Stimulated activated CD8-positive, alpha-beta memory T cell treated with anti-CD3 and anti-CD28 coated beads, Interleukin-15, amount 100 ng/mL, for 24 hours (primary cell): ENCODE data around the gene KIF21A.

Source experiments
- DNase-seq: peaks from one replicate; pipeline ENCODE4 v3.0.0-alpha.2; 2020; ENCODE audit warnings: low read depth

Gene KIF21A

GRCh38 chr12:39431002-39431796, 11.7 kb downstream of the KIF21A start:
- DNase-seq, result no peak

GRCh38 chr12:39429809-39430208, 13.1 kb downstream of the KIF21A start:
- DNase-seq, result no peak

GRCh38 chr12:39427360-39427808, 15.5 kb downstream of the KIF21A start:
- DNase-seq, result no peak

- DNase-seq, result no peak
Measured at GRCh38 chr12:39426636-39427240, 16.2 kb downstream of the KIF21A start.

GRCh38 chr12:39420043-39420442, 22.9 kb downstream of the KIF21A start:
- DNase-seq, result no peak

GRCh38 chr12:39419471-39419870, 23.4 kb downstream of the KIF21A start:
- no peak for DNase-seq

- no peak for DNase-seq
Measured at GRCh38 chr12:39417916-39418315, 25.0 kb downstream of the KIF21A start.

GRCh38 chr12:39413836-39414771, 28.8 kb downstream of the KIF21A start:
- DNase-seq, result no peak

- DNase-seq, result no peak
Measured at GRCh38 chr12:39412210-39412609, 30.7 kb downstream of the KIF21A start.

GRCh38 chr12:39406262-39406661, 36.7 kb downstream of the KIF21A start:
- DNase-seq, result no peak

GRCh38 chr12:39405580-39405979, 37.3 kb downstream of the KIF21A start:
- DNase-seq, result no peak

GRCh38 chr12:39404000-39404399, 38.9 kb downstream of the KIF21A start:
- no peak for DNase-seq

GRCh38 chr12:39403376-39403775, 39.5 kb downstream of the KIF21A start:
- no peak for DNase-seq

- DNase-seq, result no peak
Measured at GRCh38 chr12:39402922-39403321, 40.0 kb downstream of the KIF21A start.

- no peak for DNase-seq
Measured at GRCh38 chr12:39401459-39401858, 41.5 kb downstream of the KIF21A start.

GRCh38 chr12:39395866-39396265, 47.1 kb downstream of the KIF21A start:
- no peak for DNase-seq

- DNase-seq, result no peak
Measured at GRCh38 chr12:39393890-39394289, 49.0 kb downstream of the KIF21A start.

GRCh38 chr12:39393179-39393578, 49.7 kb downstream of the KIF21A start:
- DNase-seq, result no peak

GRCh38 chr12:39392154-39392925, 50.6 kb downstream of the KIF21A start:
- no peak for DNase-seq

GRCh38 chr12:39390752-39391151, 52.2 kb downstream of the KIF21A start:
- no peak for DNase-seq

- DNase-seq, result no peak
Measured at GRCh38 chr12:39389399-39390150, 53.3 kb downstream of the KIF21A start.
